K562 (cell line): ENCODE measurements around the gene NUAK1. TPM values are rescaled to one million over a fixed set of nuclear protein-coding genes. Genes with fewer than 3 reads are reported as not detected.

ENCODE experiments used
- PRPF4 ChIP-seq: fragments of 200-400 bp; formaldehyde crosslinking; IDR thresholded peaks from one replicate; pipeline ENCODE4 v1.6.1; 2017; ENCODE audit warnings: low read length, low read depth, mild to moderate bottlenecking; ENCODE audit not compliant: insufficient read depth, poor library complexity, severe bottlenecking
- SMARCA5 ChIP-seq: fragments of 450-650 bp; IDR thresholded peaks from 2 replicates; pipeline ENCODE4 v1.6.1; 2016
- ZC3H11A ChIP-seq: IDR thresholded peaks from 2 replicates; pipeline ENCODE4 v1.6.1; 2012; ENCODE audit warnings: low read depth, low read length, improper control_type of control experiment
- ZNF12 ChIP-seq: sonication (generic); formaldehyde crosslinking; IDR thresholded peaks from 2 replicates; pipeline ENCODE4 v1.4.0; 2020; ENCODE audit warnings: mild to moderate bottlenecking, missing genetic modification reagents
- ZNF239 ChIP-seq: fragments of 250-450 bp; sonication (Bioruptor Pico); IDR thresholded peaks from 2 replicates; pipeline ENCODE4 v1.4.0; 2020; ENCODE audit warnings: mild to moderate bottlenecking
- polyA plus RNA-seq, 8 experiments: library from polyadenylated mRNA; depleted of rRNA in 4 of 8; stranded (reverse) in 5 of 8; unstranded in 3 of 8; fragments of >200 nt; fragmentation: Nextera tagmentation in 2 of 8; fragmentation: Illumina TruSeq in 1 of 8; extraction: Ambion mirVana in 2 of 8; extraction: Trizol in 1 of 8; gene quantifications; 2 replicates each; pipeline versions ENCODE4 v1.2.1 to v1.2.3, GENCODE V29; 2011 to 2014; ENCODE audit warnings: inconsistent platforms in 1 of 8, missing spikeins in 1 of 8
- total RNA-seq, 7 experiments: library from RNA; depleted of rRNA in 6 of 7; stranded (reverse); fragments of >200 nt in 6 of 7; fragmentation: Illumina TruSeq in 2 of 7; extraction: Trizol in 2 of 7; gene quantifications; 2 replicates each; pipeline versions ENCODE4 v1.2.1 to v1.2.3, GENCODE V29; 2011 to 2021; ENCODE audit warnings: low replicate concordance in 1 of 7
- TF ChIP-seq, protein P1 (sequence below): fragments of 250-450 bp; sonication (Bioruptor Pico); IDR thresholded peaks from 2 replicates; pipeline ENCODE4 v1.8.0; 2021; ENCODE audit warnings: borderline replicate concordance, mild to moderate bottlenecking, moderate library complexity; ENCODE audit not compliant: poor library complexity, severe bottlenecking
- TF ChIP-seq, protein P2 (sequence below): fragments of 450-650 bp; IDR thresholded peaks from 2 replicates; pipeline ENCODE4 v1.6.1; 2016; ENCODE audit warnings: missing biosample characterization, missing genetic modification characterization
- TF ChIP-seq, protein P3 (sequence below): sonication (generic); formaldehyde crosslinking; IDR thresholded peaks from 2 replicates; pipeline ENCODE4 v1.8.1; 2023; ENCODE audit warnings: mild to moderate bottlenecking, missing genetic modification reagents

Gene NUAK1
- total and polyA plus RNA-seq, 9 of the 15 experiments (the other 6 are each of a cell fraction or from before 2014, with no cell fraction given), result 0.02 TPM; not detected in 8

DNA sequence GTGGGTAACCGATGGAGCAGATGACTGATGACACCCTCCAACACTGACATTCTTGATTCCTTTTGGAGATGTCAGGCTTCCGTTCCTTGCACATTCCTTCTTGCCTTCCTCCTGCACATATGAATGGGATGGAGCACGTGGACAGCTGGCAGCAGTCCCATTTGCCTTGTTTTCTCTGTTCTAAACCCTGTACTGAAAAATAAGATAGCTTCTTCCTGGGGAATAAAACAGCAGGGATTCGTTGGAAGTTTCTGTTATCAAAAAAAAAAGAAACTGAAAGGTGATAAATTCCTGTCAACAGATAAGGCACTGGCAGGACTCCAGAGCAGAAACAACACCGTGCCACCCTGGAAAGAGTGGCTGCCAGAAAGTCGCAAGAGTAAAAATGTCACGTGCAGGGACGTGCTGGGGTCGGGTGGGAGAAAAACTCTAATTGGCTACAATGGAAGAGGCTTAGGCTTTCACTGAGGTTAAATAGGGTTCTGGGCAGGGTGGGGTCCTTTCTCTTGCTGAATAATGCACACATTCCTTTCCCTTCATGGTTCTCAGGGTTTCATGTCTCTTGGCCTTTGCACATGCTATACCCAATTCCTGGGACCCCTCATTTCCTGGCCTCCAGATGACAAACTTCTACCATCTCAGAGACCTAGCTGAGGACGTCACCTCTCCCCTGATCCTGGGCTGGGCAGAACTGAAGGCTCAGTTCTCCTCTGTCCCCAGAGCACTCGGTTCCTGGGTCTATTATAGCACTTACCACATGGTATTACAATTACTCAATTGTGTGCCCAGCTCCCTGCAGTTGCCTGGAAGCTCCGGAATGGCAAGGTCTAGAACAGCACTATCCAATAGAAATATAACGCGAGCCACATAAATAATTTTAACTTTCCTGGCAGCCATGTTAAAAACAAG is 7.0 kb upstream of the NUAK1 start (continued):
- TF ChIP-seq ZNF239 (CRISPR knock-in tag) (no peak), PRPF4 (no peak), SMARCA5 (no peak), ZNF12 (CRISPR knock-in tag) (no peak), ZC3H11A (no peak)
- TF ChIP-seq, protein P1, sequence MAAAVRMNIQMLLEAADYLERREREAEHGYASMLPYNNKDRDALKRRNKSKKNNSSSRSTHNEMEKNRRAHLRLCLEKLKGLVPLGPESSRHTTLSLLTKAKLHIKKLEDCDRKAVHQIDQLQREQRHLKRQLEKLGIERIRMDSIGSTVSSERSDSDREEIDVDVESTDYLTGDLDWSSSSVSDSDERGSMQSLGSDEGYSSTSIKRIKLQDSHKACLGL (CRISPR knock-in tag), result no peak
- TF ChIP-seq, protein P2, sequence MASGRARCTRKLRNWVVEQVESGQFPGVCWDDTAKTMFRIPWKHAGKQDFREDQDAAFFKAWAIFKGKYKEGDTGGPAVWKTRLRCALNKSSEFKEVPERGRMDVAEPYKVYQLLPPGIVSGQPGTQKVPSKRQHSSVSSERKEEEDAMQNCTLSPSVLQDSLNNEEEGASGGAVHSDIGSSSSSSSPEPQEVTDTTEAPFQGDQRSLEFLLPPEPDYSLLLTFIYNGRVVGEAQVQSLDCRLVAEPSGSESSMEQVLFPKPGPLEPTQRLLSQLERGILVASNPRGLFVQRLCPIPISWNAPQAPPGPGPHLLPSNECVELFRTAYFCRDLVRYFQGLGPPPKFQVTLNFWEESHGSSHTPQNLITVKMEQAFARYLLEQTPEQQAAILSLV, result no peak
- TF ChIP-seq, protein P3, sequence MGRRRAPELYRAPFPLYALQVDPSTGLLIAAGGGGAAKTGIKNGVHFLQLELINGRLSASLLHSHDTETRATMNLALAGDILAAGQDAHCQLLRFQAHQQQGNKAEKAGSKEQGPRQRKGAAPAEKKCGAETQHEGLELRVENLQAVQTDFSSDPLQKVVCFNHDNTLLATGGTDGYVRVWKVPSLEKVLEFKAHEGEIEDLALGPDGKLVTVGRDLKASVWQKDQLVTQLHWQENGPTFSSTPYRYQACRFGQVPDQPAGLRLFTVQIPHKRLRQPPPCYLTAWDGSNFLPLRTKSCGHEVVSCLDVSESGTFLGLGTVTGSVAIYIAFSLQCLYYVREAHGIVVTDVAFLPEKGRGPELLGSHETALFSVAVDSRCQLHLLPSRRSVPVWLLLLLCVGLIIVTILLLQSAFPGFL (CRISPR knock-in tag), result no peak
